GM13976 (cell line): ENCODE data around the gene MYOM3.

Experiments
- DNase-seq: peaks from one replicate; pipeline ENCODE4 v3.0.0; 2012; ENCODE audit warnings: low spot score
- CTCF ChIP-seq: IDR thresholded peaks from 2 replicates; pipeline ENCODE4 v1.5.1; 2012; ENCODE audit warnings: borderline replicate concordance, mild to moderate bottlenecking; ENCODE audit not compliant: insufficient read depth; ENCODE audit errors: extremely low read depth, missing control alignments, control extremely low read depth
- in situ Hi-C: fragments of 300-500 bp; cut with MboI; formaldehyde crosslinking; loops from one replicate; pipeline ENCODE4 v1.12.0; 2022; ENCODE audit warnings: low sequenced_read_pairs, mixed read lengths, inconsistent platforms; ENCODE audit not compliant: unreplicated experiment

The MYOM3 gene

GRCh38 chr1:24154215-24154614 lies 42.3 kb upstream of the MYOM3 start:
- in situ Hi-C loops, result no loop called here
- TF ChIP-seq CTCF, result no peak
- no peak for DNase-seq

GRCh38 chr1:24152631-24153494 lies 40.9 kb upstream of the MYOM3 start:
- in situ Hi-C loops, result no loop called here
- TF ChIP-seq CTCF, result no peak
- DNase-seq, result no peak

GRCh38 chr1:24151175-24151533 lies 39.2 kb upstream of the MYOM3 start:
- DNase-seq, result no peak
- in situ Hi-C loops, result no loop called here

GRCh38 chr1:24150234-24151174 lies 38.6 kb upstream of the MYOM3 start:
- in situ Hi-C loops, result no loop called here
- peak; percentile 91 for TF ChIP-seq CTCF
- DNase-seq, result peak; percentile 88

More at GRCh38 chr1:24151175-24151533, 39.2 kb upstream of the MYOM3 start:
- no peak for TF ChIP-seq CTCF

GRCh38 chr1:24149866-24150233 lies 37.9 kb upstream of the MYOM3 start:
- TF ChIP-seq CTCF, result no peak
- in situ Hi-C loops, result no loop called here
- DNase-seq, result no peak

GRCh38 chr1:24147816-24148215 lies 35.9 kb upstream of the MYOM3 start:
- DNase-seq, result no peak
- TF ChIP-seq CTCF, result no peak
- in situ Hi-C loops, result no loop called here
